ENCODE data around the gene ZNFX1.

DNA sequence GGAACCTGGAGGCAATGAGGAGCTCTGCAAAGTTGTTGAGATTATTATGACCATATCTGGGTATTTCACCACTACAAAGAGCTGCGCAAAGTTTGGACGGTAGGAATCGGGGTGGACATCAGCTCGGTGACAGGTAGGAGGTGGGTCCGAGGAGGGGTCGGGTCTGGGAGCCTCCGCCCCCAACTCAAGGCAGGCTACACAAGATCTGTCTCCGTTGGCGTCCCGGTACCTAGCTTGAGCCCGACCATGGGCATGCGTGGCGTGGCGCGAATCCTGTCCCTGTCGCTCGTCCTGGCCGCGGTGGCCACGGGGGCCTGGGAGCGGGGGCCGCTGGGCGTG, 40.2 kb upstream of the ZNFX1 start:
- TF ChIP-seq, protein P1, sequence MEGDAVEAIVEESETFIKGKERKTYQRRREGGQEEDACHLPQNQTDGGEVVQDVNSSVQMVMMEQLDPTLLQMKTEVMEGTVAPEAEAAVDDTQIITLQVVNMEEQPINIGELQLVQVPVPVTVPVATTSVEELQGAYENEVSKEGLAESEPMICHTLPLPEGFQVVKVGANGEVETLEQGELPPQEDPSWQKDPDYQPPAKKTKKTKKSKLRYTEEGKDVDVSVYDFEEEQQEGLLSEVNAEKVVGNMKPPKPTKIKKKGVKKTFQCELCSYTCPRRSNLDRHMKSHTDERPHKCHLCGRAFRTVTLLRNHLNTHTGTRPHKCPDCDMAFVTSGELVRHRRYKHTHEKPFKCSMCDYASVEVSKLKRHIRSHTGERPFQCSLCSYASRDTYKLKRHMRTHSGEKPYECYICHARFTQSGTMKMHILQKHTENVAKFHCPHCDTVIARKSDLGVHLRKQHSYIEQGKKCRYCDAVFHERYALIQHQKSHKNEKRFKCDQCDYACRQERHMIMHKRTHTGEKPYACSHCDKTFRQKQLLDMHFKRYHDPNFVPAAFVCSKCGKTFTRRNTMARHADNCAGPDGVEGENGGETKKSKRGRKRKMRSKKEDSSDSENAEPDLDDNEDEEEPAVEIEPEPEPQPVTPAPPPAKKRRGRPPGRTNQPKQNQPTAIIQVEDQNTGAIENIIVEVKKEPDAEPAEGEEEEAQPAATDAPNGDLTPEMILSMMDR (IDR thresholded peaks at IDR 0.05), result no peak
- no peak for TF ChIP-seq EZH2 (IDR thresholded peaks at IDR 0.05; ENCODE audit: borderline replicate concordance, insufficient read depth, low read depth, low read length, poor library complexity, severe bottlenecking)

All from B cell (primary cell).